ENCODE results near the gene NDUFAF8.

GRCh38 chr17:81251709-81252301 lies 12.7 kb downstream of the NDUFAF8 start:
- TF ChIP-seq, protein P1, sequence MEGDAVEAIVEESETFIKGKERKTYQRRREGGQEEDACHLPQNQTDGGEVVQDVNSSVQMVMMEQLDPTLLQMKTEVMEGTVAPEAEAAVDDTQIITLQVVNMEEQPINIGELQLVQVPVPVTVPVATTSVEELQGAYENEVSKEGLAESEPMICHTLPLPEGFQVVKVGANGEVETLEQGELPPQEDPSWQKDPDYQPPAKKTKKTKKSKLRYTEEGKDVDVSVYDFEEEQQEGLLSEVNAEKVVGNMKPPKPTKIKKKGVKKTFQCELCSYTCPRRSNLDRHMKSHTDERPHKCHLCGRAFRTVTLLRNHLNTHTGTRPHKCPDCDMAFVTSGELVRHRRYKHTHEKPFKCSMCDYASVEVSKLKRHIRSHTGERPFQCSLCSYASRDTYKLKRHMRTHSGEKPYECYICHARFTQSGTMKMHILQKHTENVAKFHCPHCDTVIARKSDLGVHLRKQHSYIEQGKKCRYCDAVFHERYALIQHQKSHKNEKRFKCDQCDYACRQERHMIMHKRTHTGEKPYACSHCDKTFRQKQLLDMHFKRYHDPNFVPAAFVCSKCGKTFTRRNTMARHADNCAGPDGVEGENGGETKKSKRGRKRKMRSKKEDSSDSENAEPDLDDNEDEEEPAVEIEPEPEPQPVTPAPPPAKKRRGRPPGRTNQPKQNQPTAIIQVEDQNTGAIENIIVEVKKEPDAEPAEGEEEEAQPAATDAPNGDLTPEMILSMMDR (IDR thresholded peaks at IDR 0.05), result no peak
- no peak for TF ChIP-seq POLR2A (IDR thresholded peaks at IDR 0.05)
